ENCODE results near the gene RBBP7.
A peak's percentile ranks its signal among the peaks of the same experiment; 100 is the strongest.

Gene RBBP7

GRCh38 chrX:16826207-16826606 lies 44.0 kb downstream of the RBBP7 start:
- peaks cover 2 to 50% of the 10 kb centered on the region in 2 experiments for H3K36me3 ChIP-seq (ENCODE audit: control insufficient read depth in 1 of 2, insufficient read depth in 2 of 2, low read depth in 1 of 2, low read length in 2 of 2)
- H3K18ac ChIP-seq (ENCODE audit: low read depth in 1 of 2, low read length in 2 of 2) = no peak overlapping the region
- H3K4ac ChIP-seq (ENCODE audit: low read depth in 1 of 2, low read length in 2 of 2) = no peak overlapping the region
- 67% methylated on average over 1 of the region's 3 CpGs for WGBS
- no peak overlapping the region for H2BK120ac ChIP-seq (ENCODE audit: low read depth, low read length)
- no peak overlapping the region for H2AFZ ChIP-seq (ENCODE audit: low read depth, low read length)
- H3K4me1 ChIP-seq (ENCODE audit: control insufficient read depth, insufficient read depth, low read depth, low read length) = no peaks in the 10 kb centered on the region
- H3K23ac ChIP-seq (ENCODE audit: low read length in 2 of 2) = no peak overlapping the region
- H2AK5ac ChIP-seq (ENCODE audit: low read length, severe bottlenecking) = no peak overlapping the region
- no peak overlapping the region for H2BK5ac ChIP-seq (ENCODE audit: low read depth, low read length, poor library complexity, severe bottlenecking)
- peak overlapping the region; percentile 71 for H3K9ac ChIP-seq (ENCODE audit: low read length)
- DNase-seq = peak; percentile 45
- H3K4me2 ChIP-seq (ENCODE audit: low read length, poor library complexity, severe bottlenecking) = no peak overlapping the region
- no peak overlapping the region for H4K8ac ChIP-seq (ENCODE audit: low read length)
- H3K27me3 ChIP-seq (ENCODE audit: control insufficient read depth in 1 of 2, insufficient read depth in 1 of 2, low read length in 2 of 2) = no peaks in the 10 kb centered on the region
- no peak overlapping the region for H2BK12ac ChIP-seq (ENCODE audit: low read length in 2 of 2)
- no peaks in the 10 kb centered on the region for H3K9me3 ChIP-seq (ENCODE audit: control insufficient read depth, low read length)
- no peak overlapping the region for H3K14ac ChIP-seq (ENCODE audit: low read length in 2 of 2)
- H2BK15ac ChIP-seq (ENCODE audit: low read depth, poor library complexity, severe bottlenecking) = no peak overlapping the region
- H3K4me3 ChIP-seq (ENCODE audit: insufficient read depth in 1 of 2, low read depth in 1 of 2, low read length in 2 of 2) = no peak overlapping the region
- no peak overlapping the region for H4K91ac ChIP-seq (ENCODE audit: low read length)
- H3K79me1 ChIP-seq (replicated peaks; ENCODE audit: low read length, poor library complexity, severe bottlenecking) = no peaks in the 10 kb centered on the region
- no peak overlapping the region for H3K27ac ChIP-seq (ENCODE audit: low read length, poor library complexity, severe bottlenecking)

- DNase-seq = peak; percentile 24
- H2BK15ac ChIP-seq (ENCODE audit: low read depth, poor library complexity, severe bottlenecking) = no peak overlapping the region
- no peak overlapping the region for H3K18ac ChIP-seq (ENCODE audit: low read depth in 1 of 2, low read length in 2 of 2)
- WGBS = 94% methylated on average over 3 of the region's 8 CpGs
- no peak overlapping the region for H3K14ac ChIP-seq (ENCODE audit: low read length in 2 of 2)
- H4K91ac ChIP-seq (ENCODE audit: low read length) = no peak overlapping the region
- peak overlapping the region; percentile 71 for H3K9ac ChIP-seq (ENCODE audit: low read length)
- H3K9me3 ChIP-seq (ENCODE audit: control insufficient read depth, low read length) = no peaks in the 10 kb centered on the region
- H3K79me1 ChIP-seq (replicated peaks; ENCODE audit: low read length, poor library complexity, severe bottlenecking) = no peaks in the 10 kb centered on the region
- H3K4me2 ChIP-seq (ENCODE audit: low read length, poor library complexity, severe bottlenecking) = no peak overlapping the region
- no peak overlapping the region for H2BK120ac ChIP-seq (ENCODE audit: low read depth, low read length)
- no peaks in the 10 kb centered on the region for H3K27me3 ChIP-seq (ENCODE audit: control insufficient read depth in 1 of 2, insufficient read depth in 1 of 2, low read length in 2 of 2)
- H4K8ac ChIP-seq (ENCODE audit: low read length) = no peak overlapping the region
- H3K23ac ChIP-seq (ENCODE audit: low read length in 2 of 2) = no peak overlapping the region
- no peak overlapping the region for H3K4me3 ChIP-seq (ENCODE audit: insufficient read depth in 1 of 2, low read depth in 1 of 2, low read length in 2 of 2)
- no peak overlapping the region for H2BK5ac ChIP-seq (ENCODE audit: low read depth, low read length, poor library complexity, severe bottlenecking)
- H3K27ac ChIP-seq (ENCODE audit: low read length, poor library complexity, severe bottlenecking) = no peak overlapping the region
- no peak overlapping the region for H2AFZ ChIP-seq (ENCODE audit: low read depth, low read length)
- H3K4ac ChIP-seq (ENCODE audit: low read depth in 1 of 2, low read length in 2 of 2) = no peak overlapping the region
- no peak overlapping the region for H2BK12ac ChIP-seq (ENCODE audit: low read length in 2 of 2)
- no peak overlapping the region for H2AK5ac ChIP-seq (ENCODE audit: low read length, severe bottlenecking)
- H3K4me1 ChIP-seq (ENCODE audit: control insufficient read depth, insufficient read depth, low read depth, low read length) = no peaks in the 10 kb centered on the region
- peaks cover 2 to 48% of the 10 kb centered on the region in 2 experiments for H3K36me3 ChIP-seq (ENCODE audit: control insufficient read depth in 1 of 2, insufficient read depth in 2 of 2, low read depth in 1 of 2, low read length in 2 of 2)
Measured at GRCh38 chrX:16825264-16826035, 44.7 kb downstream of the RBBP7 start.

GRCh38 chrX:16822723-16823122 lies 47.4 kb downstream of the RBBP7 start:
- Histone ChIP-seq H4K8ac (ENCODE audit: low read length) (no peak overlapping the region), H3K9ac (ENCODE audit: low read length) (peak overlapping the region; percentile 85), H3K4me1 (ENCODE audit: control insufficient read depth, insufficient read depth, low read depth, low read length) (no peaks in the 10 kb centered on the region), H2BK5ac (ENCODE audit: low read depth, low read length, poor library complexity, severe bottlenecking) (no peak overlapping the region), H2BK12ac (ENCODE audit: low read length in 2 of 2) (no peak overlapping the region), H3K4me2 (ENCODE audit: low read length, poor library complexity, severe bottlenecking) (no peak overlapping the region), H4K91ac (ENCODE audit: low read length) (no peak overlapping the region), H2BK15ac (ENCODE audit: low read depth, poor library complexity, severe bottlenecking) (no peak overlapping the region), H3K36me3 (ENCODE audit: control insufficient read depth in 1 of 2, insufficient read depth in 2 of 2, low read depth in 1 of 2, low read length in 2 of 2) (peaks cover 2 to 49% of the 10 kb centered on the region in 2 experiments), H3K23ac (ENCODE audit: low read length in 2 of 2) (no peak overlapping the region), H3K18ac (ENCODE audit: low read depth in 1 of 2, low read length in 2 of 2) (no peak overlapping the region), H3K79me1 (replicated peaks; ENCODE audit: low read length, poor library complexity, severe bottlenecking) (peaks cover 2% of the 10 kb centered on the region), H3K4me3 (ENCODE audit: insufficient read depth in 1 of 2, low read depth in 1 of 2, low read length in 2 of 2) (no peak overlapping the region), H2AK5ac (ENCODE audit: low read length, severe bottlenecking) (no peak overlapping the region), H2AFZ (ENCODE audit: low read depth, low read length) (no peak overlapping the region), H3K27me3 (ENCODE audit: control insufficient read depth in 1 of 2, insufficient read depth in 1 of 2, low read length in 2 of 2) (no peaks in the 10 kb centered on the region), H2BK120ac (ENCODE audit: low read depth, low read length) (no peak overlapping the region), H3K4ac (ENCODE audit: low read depth in 1 of 2, low read length in 2 of 2) (no peak overlapping the region), H3K9me3 (ENCODE audit: control insufficient read depth, low read length) (no peaks in the 10 kb centered on the region), H3K14ac (ENCODE audit: low read length in 2 of 2) (no peak overlapping the region), H3K27ac (ENCODE audit: low read length, poor library complexity, severe bottlenecking) (no peak overlapping the region)
- 74% methylated on average over 2 of the region's 2 CpGs for WGBS
- DNase-seq = peak; percentile 17

GRCh38 chrX:16819634-16820033 lies 50.5 kb downstream of the RBBP7 start:
- 94% methylated on average over 2 of the region's 5 CpGs for WGBS
- H3K4me1 ChIP-seq (ENCODE audit: control insufficient read depth, insufficient read depth, low read depth, low read length) = no peaks in the 10 kb centered on the region
- H3K4me2 ChIP-seq (ENCODE audit: low read length, poor library complexity, severe bottlenecking) = no peak overlapping the region

More at GRCh38 chrX:16819634-16820033, 50.5 kb downstream of the RBBP7 start:
- no peak overlapping the region for H2BK120ac ChIP-seq (ENCODE audit: low read depth, low read length)
- no peak overlapping the region for H2AFZ ChIP-seq (ENCODE audit: low read depth, low read length)
- no peak overlapping the region for H2BK5ac ChIP-seq (ENCODE audit: low read depth, low read length, poor library complexity, severe bottlenecking)
- no peak overlapping the region for H3K4ac ChIP-seq (ENCODE audit: low read depth in 1 of 2, low read length in 2 of 2)
- H3K27ac ChIP-seq (ENCODE audit: low read length, poor library complexity, severe bottlenecking) = no peak overlapping the region
- H3K9me3 ChIP-seq (ENCODE audit: control insufficient read depth, low read length) = no peaks in the 10 kb centered on the region
- no peak overlapping the region for H4K8ac ChIP-seq (ENCODE audit: low read length)
- H3K18ac ChIP-seq (ENCODE audit: low read depth in 1 of 2, low read length in 2 of 2) = no peak overlapping the region
- no peak overlapping the region for H3K4me3 ChIP-seq (ENCODE audit: insufficient read depth in 1 of 2, low read depth in 1 of 2, low read length in 2 of 2)
- H3K36me3 ChIP-seq (ENCODE audit: control insufficient read depth in 1 of 2, insufficient read depth in 2 of 2, low read depth in 1 of 2, low read length in 2 of 2) = peaks cover 2 to 47% of the 10 kb centered on the region in 2 experiments
- no peak overlapping the region for H2BK15ac ChIP-seq (ENCODE audit: low read depth, poor library complexity, severe bottlenecking)
- H3K14ac ChIP-seq (ENCODE audit: low read length in 2 of 2) = no peak overlapping the region
- H2AK5ac ChIP-seq (ENCODE audit: low read length, severe bottlenecking) = no peak overlapping the region
- H3K79me1 ChIP-seq (replicated peaks; ENCODE audit: low read length, poor library complexity, severe bottlenecking) = peaks cover 2% of the 10 kb centered on the region
- H4K91ac ChIP-seq (ENCODE audit: low read length) = no peak overlapping the region
- H2BK12ac ChIP-seq (ENCODE audit: low read length in 2 of 2) = no peak overlapping the region
- no peak for DNase-seq
- H3K27me3 ChIP-seq (ENCODE audit: control insufficient read depth in 1 of 2, insufficient read depth in 1 of 2, low read length in 2 of 2) = no peaks in the 10 kb centered on the region
- no peak overlapping the region for H3K9ac ChIP-seq (ENCODE audit: low read length)
- no peak overlapping the region for H3K23ac ChIP-seq (ENCODE audit: low read length in 2 of 2)
